HG03439 (cell line): Measurements from ENCODE around the gene KCNK2.

Source experiments
- ATAC-seq: cut with Tn5 transposase; IDR thresholded peaks from one replicate; pipeline ENCODE4 v1.9.1; 2021; ENCODE audit warnings: mild to moderate bottlenecking, moderate library complexity; ENCODE audit not compliant: unreplicated experiment

Gene KCNK2

GRCh38 chr1:215250913-215251312, 168.4 kb downstream of the KCNK2 start:
- no peak for ATAC-seq

- no peak for ATAC-seq
Measured at GRCh38 chr1:215251428-215251827, 168.9 kb downstream of the KCNK2 start.

DNA sequence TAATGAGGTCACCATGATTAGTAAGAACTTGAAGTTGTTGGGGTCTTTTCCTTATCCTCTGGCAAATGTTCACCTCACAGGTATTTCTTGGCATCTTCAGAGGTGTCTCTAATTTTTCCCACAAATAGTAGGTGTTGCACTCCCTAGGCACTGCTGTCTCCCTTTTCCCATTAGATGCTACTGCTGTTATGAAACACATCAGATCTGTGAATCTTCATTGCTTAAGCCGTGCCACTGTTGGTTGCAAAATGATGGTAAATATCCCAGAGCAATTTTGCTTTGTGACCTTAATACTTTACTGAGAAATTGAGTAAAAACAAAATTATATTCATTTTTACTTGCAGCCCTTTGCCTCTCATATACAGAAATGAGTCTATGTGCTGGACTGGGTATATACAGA, 169.6 kb downstream of the KCNK2 start:
- ATAC-seq, result no peak

DNA sequence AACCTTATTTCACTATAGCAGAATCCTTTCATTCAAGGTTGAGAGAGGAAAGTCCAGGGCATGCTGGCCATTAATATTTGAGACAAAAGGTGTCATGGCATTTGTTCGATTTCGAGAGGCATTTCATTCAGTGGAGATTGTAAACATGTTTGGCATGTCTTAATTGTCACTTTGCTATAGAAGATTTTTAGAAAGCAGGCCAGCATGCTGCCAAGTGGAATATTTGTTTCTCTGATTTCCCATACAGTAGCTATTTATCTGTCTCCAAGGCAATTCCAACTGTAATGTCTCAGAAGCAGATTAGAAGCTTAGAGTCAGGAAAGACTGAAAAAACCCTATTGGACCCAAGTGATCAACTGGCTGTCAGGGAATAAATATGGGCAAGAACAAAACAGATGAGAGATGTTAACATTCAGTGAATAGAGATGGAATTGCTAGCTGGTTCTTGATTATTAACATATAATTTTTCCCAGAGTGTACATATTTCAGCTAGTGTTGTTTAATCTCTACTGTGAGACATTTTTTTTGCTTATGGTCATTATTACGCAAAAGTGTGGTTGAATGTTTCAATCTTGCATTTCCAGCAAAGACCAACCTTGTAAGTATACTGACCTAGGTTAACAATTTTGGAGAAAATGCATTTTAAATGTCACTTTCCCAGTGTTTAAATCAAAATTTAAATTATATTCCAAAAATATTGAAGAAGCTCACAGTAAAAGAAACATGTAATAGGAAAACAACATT, 174.6 kb downstream of the KCNK2 start:
- ATAC-seq, result no peak

- ATAC-seq, result no peak
Measured at GRCh38 chr1:215260711-215261110, 178.2 kb downstream of the KCNK2 start.

- no peak for ATAC-seq
Measured at GRCh38 chr1:215262106-215262505, 179.6 kb downstream of the KCNK2 start.

GRCh38 chr1:215263636-215264035, 181.1 kb downstream of the KCNK2 start:
- ATAC-seq, result no peak

- no peak for ATAC-seq
Measured at GRCh38 chr1:215264649-215265048, 182.1 kb downstream of the KCNK2 start.

GRCh38 chr1:215267495-215267894, 185.0 kb downstream of the KCNK2 start:
- no peak for ATAC-seq

GRCh38 chr1:215269955-215270354, 187.4 kb downstream of the KCNK2 start:
- ATAC-seq, result no peak

GRCh38 chr1:215273838-215274516, 191.4 kb downstream of the KCNK2 start:
- ATAC-seq, result no peak

DNA sequence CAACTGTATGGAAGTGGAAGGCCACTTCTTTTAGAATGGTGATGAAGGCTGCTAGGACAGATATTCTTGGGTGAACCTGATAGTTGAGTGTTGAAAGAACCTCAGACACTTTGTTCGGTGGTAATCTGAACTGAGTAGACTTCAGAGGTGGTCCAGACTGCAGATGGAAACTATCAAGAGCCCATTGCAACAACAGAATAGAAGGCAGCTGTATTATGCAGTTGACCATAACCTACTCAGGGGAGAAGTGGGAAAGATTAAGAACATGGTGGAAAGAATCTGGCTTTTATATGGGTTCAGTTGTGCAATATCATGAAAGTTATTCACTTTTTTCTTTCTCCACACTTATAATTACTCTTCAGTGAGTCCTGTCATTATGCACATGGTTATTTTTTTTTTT, 194.0 kb downstream of the KCNK2 start:
- no peak for ATAC-seq

- ATAC-seq, result no peak
Measured at GRCh38 chr1:215277532-215277931, 195.0 kb downstream of the KCNK2 start.

DNA sequence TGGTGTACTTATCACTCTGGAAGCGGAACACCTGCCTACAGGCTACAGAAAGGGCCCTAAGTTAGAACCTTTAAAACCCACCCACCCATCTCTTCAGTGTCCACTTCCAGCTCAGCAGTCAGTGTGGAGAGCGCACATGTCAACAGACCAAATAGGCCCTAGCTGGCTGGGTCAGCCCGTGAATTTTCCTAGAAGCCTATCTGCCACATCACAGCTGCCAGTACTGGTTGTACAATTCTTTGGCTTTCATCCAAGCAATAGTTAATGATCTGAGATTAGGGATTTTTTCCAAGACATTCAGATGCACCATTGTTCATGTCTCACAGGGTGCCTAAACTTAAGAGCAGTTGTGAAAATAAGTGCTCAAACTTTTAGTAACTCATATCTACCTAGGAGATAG, 197.1 kb downstream of the KCNK2 start:
- no peak for ATAC-seq

GRCh38 chr1:215282557-215282956, 200.0 kb downstream of the KCNK2 start:
- ATAC-seq, result no peak

- ATAC-seq, result no peak
Measured at GRCh38 chr1:215285013-215285800, 202.7 kb downstream of the KCNK2 start.
